SU-DHL-6 (cell line): ENCODE measurements around the gene RAB26.

ENCODE experiments used
- EZH2phosphoT487 ChIP-seq: fragments of 200-600 bp; sonication (generic), shearing (Covaris generic); conservative IDR thresholded peaks from 2 replicates; pipeline ENCODE4 v1.6.1; 2018; ENCODE audit warnings: mild to moderate bottlenecking, antibody characterized with exemption, low read length, moderate library complexity, mixed read lengths
- TF ChIP-seq, protein P1 (sequence below): fragments of 200-600 bp; sonication (generic); IDR thresholded peaks from one replicate; pipeline ENCODE4 v1.5.1; 2017; ENCODE audit warnings: antibody characterized with exemption, mild to moderate bottlenecking, low read length, moderate library complexity; ENCODE audit not compliant: insufficient read depth, poor library complexity, severe bottlenecking

GRCh38 chr16:2155091-2155950, 6.9 kb downstream of the RAB26 start, which contains the start of gene TRAF7:
- TF ChIP-seq, protein P1, sequence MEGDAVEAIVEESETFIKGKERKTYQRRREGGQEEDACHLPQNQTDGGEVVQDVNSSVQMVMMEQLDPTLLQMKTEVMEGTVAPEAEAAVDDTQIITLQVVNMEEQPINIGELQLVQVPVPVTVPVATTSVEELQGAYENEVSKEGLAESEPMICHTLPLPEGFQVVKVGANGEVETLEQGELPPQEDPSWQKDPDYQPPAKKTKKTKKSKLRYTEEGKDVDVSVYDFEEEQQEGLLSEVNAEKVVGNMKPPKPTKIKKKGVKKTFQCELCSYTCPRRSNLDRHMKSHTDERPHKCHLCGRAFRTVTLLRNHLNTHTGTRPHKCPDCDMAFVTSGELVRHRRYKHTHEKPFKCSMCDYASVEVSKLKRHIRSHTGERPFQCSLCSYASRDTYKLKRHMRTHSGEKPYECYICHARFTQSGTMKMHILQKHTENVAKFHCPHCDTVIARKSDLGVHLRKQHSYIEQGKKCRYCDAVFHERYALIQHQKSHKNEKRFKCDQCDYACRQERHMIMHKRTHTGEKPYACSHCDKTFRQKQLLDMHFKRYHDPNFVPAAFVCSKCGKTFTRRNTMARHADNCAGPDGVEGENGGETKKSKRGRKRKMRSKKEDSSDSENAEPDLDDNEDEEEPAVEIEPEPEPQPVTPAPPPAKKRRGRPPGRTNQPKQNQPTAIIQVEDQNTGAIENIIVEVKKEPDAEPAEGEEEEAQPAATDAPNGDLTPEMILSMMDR, result no peak
- TF ChIP-seq EZH2phosphoT487, result no peak
